Fibroblast of the aortic adventitia (primary cell): ENCODE results near the gene HAVCR2. TPM values are rescaled to one million over a fixed set of nuclear protein-coding genes. Genes with fewer than 3 reads are reported as not detected.
"Not testable (repeated sequence)": the region's sequence is repeated elsewhere in the genome, so short reads cannot be mapped to it uniquely, and the experiment has no call there.

Experiments
- DNase-seq: peaks from one replicate; pipeline ENCODE4 v3.0.0-alpha.2; 2010; ENCODE audit warnings: low read depth
- H3K4me3 ChIP-seq: 2 replicates; pipeline ENCODE4 v1.5.1; 2011; ENCODE audit warnings: low read depth, mild to moderate bottlenecking, control low read depth, low read length, moderate library complexity
- CTCF ChIP-seq: IDR thresholded peaks from 2 replicates; pipeline ENCODE4 v1.5.1; 2011; ENCODE audit warnings: mild to moderate bottlenecking, low read length, control low read depth, inconsistent platforms; ENCODE audit not compliant: insufficient read depth
- total RNA-seq: library from RNA; depleted of rRNA; stranded (reverse); fragments of >200 nt; gene quantifications from 2 replicates; pipeline ENCODE4 v1.2.3, GENCODE V29; 2012; ENCODE audit warnings: low replicate concordance

HAVCR2 gene
- total RNA-seq, 1 donor: 0.36 TPM

- H3K4me3 ChIP-seq: no peak overlapping the region
- no peak for DNase-seq
- TF ChIP-seq CTCF: no peak
Observed at GRCh38 chr5:157047898-157048297, 60.9 kb downstream of the HAVCR2 start.

GRCh38 chr5:157047016-157047415, 61.8 kb downstream of the HAVCR2 start:
- H3K4me3 ChIP-seq, DNase-seq: not testable (repeated sequence)

GRCh38 chr5:157046041-157046440, 62.8 kb downstream of the HAVCR2 start:
- no peak overlapping the region for H3K4me3 ChIP-seq
- TF ChIP-seq CTCF: no peak
- DNase-seq: no peak

- H3K4me3 ChIP-seq: no peak overlapping the region
- no peak for TF ChIP-seq CTCF
- DNase-seq: no peak
Observed at GRCh38 chr5:157045601-157046000, 63.2 kb downstream of the HAVCR2 start.

GRCh38 chr5:157038568-157039187, 70.2 kb downstream of the HAVCR2 start:
- no peak for TF ChIP-seq CTCF
- H3K4me3 ChIP-seq: no peak overlapping the region
- DNase-seq: no peak

Other genes with a start within 250 kb of the HAVCR2 start
- gene TIMD4, start 145.8 kb downstream of the HAVCR2 start, total RNA-seq: not detected in 2 replicates
- gene HAVCR1, start 49.9 kb downstream of the HAVCR2 start, total RNA-seq: not detected in 2 replicates
- 11.1 and 15.4 TPM in 2 replicates for gene MED7, start 33.8 kb upstream of the HAVCR2 start, total RNA-seq
- gene GARIN3, start 57.2 kb upstream of the HAVCR2 start, total RNA-seq: not detected in 2 replicates
- gene ITK, start 71.8 kb upstream of the HAVCR2 start, total RNA-seq: not detected in 2 replicates
- gene CYFIP2, start 157.1 kb upstream of the HAVCR2 start, total RNA-seq: 3.7 and 12.4 TPM in 2 replicates